Fibroblast of upper back skin (primary cell): Measurements from ENCODE around the gene CNNM4.

Experiments
- DNase-seq: peaks from one replicate; pipeline ENCODE4 v3.0.0-alpha.2; 2013

CNNM4 gene

GRCh38 chr2:96759548-96759947 lies 1.2 kb upstream of the CNNM4 start:
- no peak for DNase-seq

GRCh38 chr2:96760986-96761832 lies 507 bp downstream of the CNNM4 start:
- no peak for DNase-seq

- DNase-seq: no peak
Measured at GRCh38 chr2:96762529-96763311, 2.0 kb downstream of the CNNM4 start.

- DNase-seq: no peak
Measured at GRCh38 chr2:96763511-96764252, 3.0 kb downstream of the CNNM4 start.

DNA sequence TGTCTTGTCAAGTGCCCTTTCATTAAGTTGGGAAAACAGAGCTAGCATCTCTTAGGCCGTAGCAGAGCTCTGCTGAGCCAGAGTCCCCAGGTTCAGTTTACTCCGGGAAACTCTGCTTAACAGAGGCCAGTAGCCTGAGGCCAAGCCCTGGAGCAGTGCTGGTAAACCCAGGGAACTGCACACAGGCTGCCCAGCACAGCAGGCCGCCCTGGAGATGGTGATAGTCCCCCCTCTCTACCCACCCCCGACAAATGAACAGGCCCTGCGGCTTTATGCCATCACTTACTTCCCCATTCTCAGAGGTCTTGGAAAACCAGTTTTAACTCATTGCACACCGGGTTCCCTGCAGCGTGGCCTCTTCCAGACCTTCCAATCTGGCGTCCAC lies 3.5 kb downstream of the CNNM4 start:
- no peak for DNase-seq

- no peak for DNase-seq
Measured at GRCh38 chr2:96767135-96767871, 6.6 kb downstream of the CNNM4 start.

GRCh38 chr2:96768083-96768561 lies 7.4 kb downstream of the CNNM4 start:
- no peak for DNase-seq

- DNase-seq: no peak
Measured at GRCh38 chr2:96769814-96770213, 9.1 kb downstream of the CNNM4 start.

DNA sequence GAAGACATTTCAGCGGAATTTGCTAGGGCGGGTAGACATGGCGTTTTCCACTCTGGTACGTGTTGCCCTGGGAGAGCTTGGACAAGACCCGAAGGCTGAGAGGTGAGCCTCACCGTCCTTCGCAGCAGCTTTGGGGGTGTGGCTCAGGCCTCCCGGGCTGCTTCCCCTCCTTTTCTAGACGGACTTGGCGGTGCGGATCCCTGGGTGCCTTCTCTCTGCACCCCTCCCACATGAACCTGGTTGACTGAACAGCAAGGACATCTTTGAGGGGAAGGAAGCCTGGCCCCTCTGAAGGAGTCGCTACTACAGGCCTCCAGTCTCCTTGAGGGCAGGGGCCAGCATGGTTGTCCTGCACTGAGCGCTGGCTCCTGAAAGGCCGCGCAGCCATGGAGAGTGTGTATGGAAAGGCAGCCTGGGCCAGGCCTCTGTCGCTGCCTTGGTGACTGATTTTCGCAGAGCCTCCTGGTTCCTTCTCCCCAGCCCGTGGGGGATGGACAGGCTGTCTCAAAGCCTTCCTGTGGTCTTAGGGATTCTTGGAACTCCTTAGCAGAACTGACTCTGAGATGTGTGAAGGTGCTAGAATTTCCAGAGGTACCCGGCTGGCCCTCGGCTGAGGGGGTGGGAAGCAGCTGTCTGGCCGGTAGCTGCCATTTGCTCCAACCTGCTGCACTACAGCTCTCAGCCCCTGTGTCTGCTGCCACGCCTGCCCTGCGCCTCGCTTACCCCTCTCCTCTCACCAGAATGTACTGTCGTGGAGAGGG lies 9.9 kb downstream of the CNNM4 start:
- no peak for DNase-seq

GRCh38 chr2:96771796-96772618 lies 11.3 kb downstream of the CNNM4 start:
- no peak for DNase-seq

- no peak for DNase-seq
Measured at GRCh38 chr2:96772903-96773671, 12.4 kb downstream of the CNNM4 start.

- DNase-seq: no peak
Measured at GRCh38 chr2:96773922-96774321, 13.2 kb downstream of the CNNM4 start.

- no peak for DNase-seq
Measured at GRCh38 chr2:96775160-96775559, 14.5 kb downstream of the CNNM4 start.

DNA sequence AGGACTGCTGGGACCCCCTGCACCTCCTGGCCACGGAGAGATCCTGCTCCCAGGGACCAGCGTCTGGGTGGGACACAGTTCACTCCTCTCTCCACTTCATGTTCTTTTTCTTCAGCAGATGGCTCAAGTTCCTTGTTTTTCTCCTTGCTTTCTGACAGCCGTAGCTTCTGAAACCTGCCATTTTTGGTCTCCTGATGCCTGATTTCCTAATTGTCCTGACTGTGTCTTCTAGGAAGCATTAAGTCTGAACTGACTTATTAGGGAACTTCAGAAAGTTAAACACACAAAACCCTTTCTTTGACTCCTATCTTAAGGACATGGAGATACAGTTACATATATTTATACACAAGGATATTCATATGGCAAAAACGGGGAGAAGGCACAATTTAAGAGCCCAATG lies 22.7 kb downstream of the CNNM4 start:
- DNase-seq: no peak

- no peak for DNase-seq
Measured at GRCh38 chr2:96787411-96787810, 26.7 kb downstream of the CNNM4 start.

- DNase-seq: peak; percentile 16
Measured at GRCh38 chr2:96788442-96789244, 27.9 kb downstream of the CNNM4 start.

- no peak for DNase-seq
Measured at GRCh38 chr2:96789245-96789617, 28.5 kb downstream of the CNNM4 start.

GRCh38 chr2:96792772-96793749 lies 32.4 kb downstream of the CNNM4 start:
- DNase-seq: no peak
